Caco-2 (cell line): Measurements from ENCODE around the gene RAC2. TPM values are rescaled to one million over a fixed set of nuclear protein-coding genes. Genes with fewer than 3 reads are reported as not detected.

Experiments used
- BruUV-seq: library from RNA; stranded (reverse); fragments of 400-500 nt; replicated peaks from 2 replicates; lab custom pipeline; 2021; lab: Mats Ljungman, UMichigan
- CTCF ChIA-PET: fragments of 300-600 bp; sonication (Branson Sonifier 250); formaldehyde crosslinking; loops from one replicate; lab custom pipeline; 2022; ENCODE audit warnings: antibody characterized with exemption; lab: Charles Lee
- POLR2A ChIA-PET: fragments of 300-600 bp; sonication (Branson Sonifier 250); formaldehyde crosslinking; loops from one replicate; lab custom pipeline; 2022; ENCODE audit warnings: antibody characterized with exemption; lab: Charles Lee
- DNase-seq, 2 experiments: peaks; one replicate each; pipeline versions ENCODE4 v3.0.0 to v3.0.0-alpha.2; 2020 to 2022
- H3K27me3 ChIP-seq: replicated peaks from 2 replicates; pipeline ENCODE4 v1.6.0; 2011; ENCODE audit warnings: low read length; ENCODE audit not compliant: control insufficient read depth, insufficient read depth
- H3K36me3 ChIP-seq: 2 replicates; pipeline ENCODE4 v1.5.1; 2011; ENCODE audit warnings: low read length; ENCODE audit not compliant: control insufficient read depth, insufficient read depth
- H3K4me1 ChIP-seq: fragments of 250-450 bp; sonication (Bioruptor Pico); 2 replicates; pipeline ENCODE4 v1.5.1; 2020; ENCODE audit warnings: mild to moderate bottlenecking
- H3K4me3 ChIP-seq: 2 replicates; pipeline ENCODE4 v1.5.1; 2011; ENCODE audit warnings: low read depth, mild to moderate bottlenecking, control low read depth, low read length
- H3K9me3 ChIP-seq: fragments of 250-450 bp; sonication (Bioruptor Pico); 2 replicates; pipeline ENCODE4 v1.5.1; 2020; ENCODE audit warnings: mild to moderate bottlenecking, moderate library complexity
- H3K27ac Mint-ChIP-seq: one replicate; pipeline ENCODE4 v1.8.0; 2022; ENCODE audit warnings: mixed read lengths; ENCODE audit not compliant: unreplicated experiment
- H3K27me3 Mint-ChIP-seq: one replicate; pipeline ENCODE4 v1.8.0; 2022; ENCODE audit warnings: mixed read lengths; ENCODE audit not compliant: insufficient read depth, unreplicated experiment
- H3K36me3 Mint-ChIP-seq: one replicate; pipeline ENCODE4 v1.8.0; 2022; ENCODE audit warnings: mild to moderate bottlenecking, mixed read lengths; ENCODE audit not compliant: insufficient read depth, unreplicated experiment
- H3K4me1 Mint-ChIP-seq: one replicate; pipeline ENCODE4 v1.8.0; 2022; ENCODE audit warnings: low read depth, mixed read lengths; ENCODE audit not compliant: unreplicated experiment
- H3K4me3 Mint-ChIP-seq: one replicate; pipeline ENCODE4 v1.8.0; 2022; ENCODE audit warnings: mild to moderate bottlenecking, moderate library complexity, mixed read lengths; ENCODE audit not compliant: unreplicated experiment
- H3K9me3 Mint-ChIP-seq: one replicate; pipeline ENCODE4 v1.8.0; 2022; ENCODE audit warnings: mixed read lengths; ENCODE audit not compliant: unreplicated experiment
- CTCF ChIP-seq, 2 experiments: fragments of 200-600 bp in 1 of 2; IDR thresholded peaks; 1 replicate in 1 of 2; 2 replicates in 1 of 2; pipeline versions ENCODE4 v1.5.1 to v1.8.0; 2011 to 2022; ENCODE audit warnings: antibody characterized with exemption in 1 of 2, control low read depth in 1 of 2, inconsistent platforms in 1 of 2, low read depth in 1 of 2, low read length in 1 of 2, mild to moderate bottlenecking in 1 of 2, moderate library complexity in 1 of 2; ENCODE audit not compliant: insufficient read depth in 1 of 2, severe bottlenecking in 1 of 2, unreplicated experiment in 1 of 2
- intact Hi-C: fragments of 100-400 bp; cut with micrococcal nuclease; formaldehyde crosslinking; loops from one replicate; pipeline ENCODE4 v1.10.0; 2022; ENCODE audit not compliant: unreplicated experiment
- total RNA-seq: library from RNA; stranded (reverse); gene quantifications from 2 replicates; pipeline ENCODE4 v1.2.3, GENCODE V29; 2022

The RAC2 gene
- total RNA-seq, 1 experiment from 2014 or later: 0.25 TPM

GRCh38 chr22:37273126-37273845 is 29.2 kb upstream of the RAC2 start:
- H3K4me3 Mint-ChIP-seq: no peak overlapping the region
- H3K4me3 ChIP-seq: no peak overlapping the region
- H3K4me1 ChIP-seq: no peaks in the 10 kb centered on the region
- POLR2A ChIA-PET: no interaction called here
- H3K27me3 ChIP-seq: no peaks in the 10 kb centered on the region; the same call in 1 of the 2 replicates
- H3K9me3 ChIP-seq: no peaks in the 10 kb centered on the region
- CTCF ChIA-PET: no interaction called here
- no peaks in the 10 kb centered on the region for H3K36me3 ChIP-seq
- no TSS peak for BruUV-seq
- no peak for TF ChIP-seq CTCF (IDR thresholded peaks at IDR 0.05; ENCODE audit: insufficient read depth in 1 of 2, low read depth in 1 of 2, low read length in 1 of 2, severe bottlenecking in 1 of 2, unreplicated experiment in 1 of 2)
- no peaks in the 10 kb centered on the region for H3K36me3 Mint-ChIP-seq
- peaks cover 13% of the 10 kb centered on the region for H3K27me3 Mint-ChIP-seq
- intact Hi-C loops: no loop called here
- no peaks in the 10 kb centered on the region for H3K4me1 Mint-ChIP-seq
- H3K27ac Mint-ChIP-seq: no peak overlapping the region
- DNase-seq: no peak
- H3K9me3 Mint-ChIP-seq: no peaks in the 10 kb centered on the region

DNA sequence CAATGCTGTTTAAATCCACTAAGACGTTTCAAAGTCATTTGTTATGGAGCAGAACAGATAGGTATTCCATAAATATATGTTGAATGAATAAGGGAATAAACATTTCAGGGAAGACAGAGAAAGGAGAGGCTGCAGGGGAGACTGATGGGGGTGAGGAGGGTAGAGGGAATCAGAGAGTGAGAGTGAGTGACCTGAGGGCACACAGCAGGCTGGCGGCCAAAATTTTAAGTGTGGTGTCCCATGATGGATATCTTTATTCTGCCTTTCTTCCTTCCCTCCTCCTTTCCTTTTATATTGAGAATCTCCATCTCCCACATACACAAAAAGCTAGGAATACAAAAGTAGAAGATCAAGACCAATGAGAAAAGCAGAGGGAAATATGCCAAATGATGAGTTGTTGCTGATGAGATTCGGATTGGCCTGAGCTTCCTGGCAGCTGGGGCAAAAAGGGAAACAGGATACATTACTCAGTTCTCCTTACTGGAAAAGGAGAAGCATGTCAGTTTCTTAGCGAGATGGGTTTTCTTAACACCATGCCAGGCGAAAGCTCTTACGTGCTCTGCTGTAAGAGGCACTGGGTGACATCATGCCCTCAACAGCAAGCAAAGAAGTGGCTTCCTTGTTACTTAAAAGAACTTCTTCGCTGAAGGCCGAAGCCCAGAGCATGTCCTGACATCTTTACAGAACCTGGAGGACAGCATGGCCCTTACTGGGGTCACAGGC is 27.0 kb upstream of the RAC2 start:
- TF ChIP-seq CTCF (IDR thresholded peaks at IDR 0.05; ENCODE audit: insufficient read depth in 1 of 2, low read depth in 1 of 2, low read length in 1 of 2, severe bottlenecking in 1 of 2, unreplicated experiment in 1 of 2): no peak
- Mint-ChIP-seq H3K9me3 (no peaks in the 10 kb centered on the region), H3K4me1 (no peaks in the 10 kb centered on the region), H3K36me3 (no peaks in the 10 kb centered on the region), H3K4me3 (no peak overlapping the region), H3K27me3 (peaks cover 10% of the 10 kb centered on the region), H3K27ac (no peak overlapping the region)
- Histone ChIP-seq H3K27me3 (no peaks in the 10 kb centered on the region; the same call in 1 of the 2 replicates), H3K4me3 (no peak overlapping the region), H3K9me3 (no peaks in the 10 kb centered on the region), H3K36me3 (no peaks in the 10 kb centered on the region), H3K4me1 (no peaks in the 10 kb centered on the region)
- CTCF ChIA-PET: interaction anchor here (1.0 kb wide), 1 partner anchor 9 kb away, joined by 3 read pairs; no protein-coding TSS in a partner anchor
- no TSS peak for BruUV-seq
- intact Hi-C loops: no loop called here
- DNase-seq: no peak
- POLR2A ChIA-PET: no interaction called here

GRCh38 chr22:37269936-37270678 is 26.0 kb upstream of the RAC2 start:
- Histone ChIP-seq H3K36me3 (no peaks in the 10 kb centered on the region), H3K4me3 (no peak overlapping the region), H3K4me1 (no peaks in the 10 kb centered on the region), H3K27me3 (no peaks in the 10 kb centered on the region; the same call in 1 of the 2 replicates), H3K9me3 (no peaks in the 10 kb centered on the region)
- Mint-ChIP-seq H3K9me3 (no peaks in the 10 kb centered on the region), H3K4me3 (no peak overlapping the region), H3K4me1 (no peaks in the 10 kb centered on the region), H3K27ac (no peak overlapping the region), H3K36me3 (no peaks in the 10 kb centered on the region), H3K27me3 (peaks cover 10% of the 10 kb centered on the region)
- DNase-seq: no peak
- intact Hi-C loops: loop anchor here (5.0 kb wide), 1 partner anchor 187 kb away; no protein-coding TSS in a partner anchor
- no peak for TF ChIP-seq CTCF (IDR thresholded peaks at IDR 0.05; ENCODE audit: insufficient read depth in 1 of 2, low read depth in 1 of 2, low read length in 1 of 2, severe bottlenecking in 1 of 2, unreplicated experiment in 1 of 2)
- ChIA-PET CTCF (interaction anchor here (1.0 kb wide), 1 partner anchor 10 kb away, joined by 3 read pairs; no protein-coding TSS in a partner anchor), POLR2A (no interaction called here)
- no TSS peak for BruUV-seq
